ENCODE data around the gene PRIM1. TPM values are rescaled to one million over a fixed set of nuclear protein-coding genes. Genes with fewer than 3 reads are reported as not detected.
A peak's percentile ranks its signal among the peaks of the same experiment; 100 is the strongest.

The PRIM1 gene
- total and polyA plus RNA-seq, 2 of the 4 experiments (the other 2 are of a cell fraction): 8.6 to 12.0 TPM

DNA sequence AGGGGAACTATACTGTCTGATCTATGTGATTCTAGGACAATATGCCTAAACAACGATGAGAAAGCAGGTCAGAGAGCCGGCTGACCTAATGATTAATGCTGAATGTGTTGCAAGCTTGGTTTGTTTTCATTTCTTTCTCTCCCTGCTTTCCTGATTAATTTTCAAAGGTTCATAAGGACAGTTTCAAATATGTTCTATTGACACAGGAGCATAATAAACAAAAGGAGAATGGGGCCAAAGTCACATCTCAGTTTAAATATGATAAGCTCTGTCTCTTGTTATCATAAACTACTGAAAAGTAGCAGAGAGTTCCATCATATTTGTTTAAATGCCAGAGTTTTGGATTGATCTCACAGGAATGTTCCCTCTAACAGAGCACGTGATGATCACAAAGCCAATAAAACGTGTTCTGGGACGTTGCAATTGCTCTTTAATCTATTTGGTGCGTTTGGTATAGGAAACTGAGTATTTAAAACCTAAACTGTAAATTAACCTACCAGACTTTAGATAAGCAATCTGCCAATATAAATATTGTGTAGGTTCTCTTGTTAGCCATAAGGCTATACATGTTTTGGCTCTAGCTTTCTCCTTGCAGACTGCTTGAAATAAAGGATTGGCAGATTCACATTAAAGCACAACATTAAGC lies 7.3 kb upstream of the PRIM1 start:
- H3K36me3 ChIP-seq (ENCODE audit: control insufficient read depth, insufficient read depth, low read length): no peaks in the 10 kb centered on the region
- no peaks in the 10 kb centered on the region for H3K9me1 ChIP-seq (ENCODE audit: insufficient read depth, low read length)
- H2AK5ac ChIP-seq (ENCODE audit: low read depth, low read length): no peak overlapping the region
- peaks cover 7% of the 10 kb centered on the region; the same call in 1 of the 2 replicates for H3K9me3 ChIP-seq (ENCODE audit: control insufficient read depth, insufficient read depth, low read length)
- in situ Hi-C loops (cut with MboI; ENCODE audit: low sequenced_read_pairs) (loop anchor here (10.0 kb wide), 1 partner anchor 305 kb away; no protein-coding TSS in a partner anchor), dilution Hi-C loops (cut with HindIII; ENCODE audit: low sequenced_read_pairs, unreplicated experiment) (no loop called here), intact Hi-C loops (cut with micrococcal nuclease) (loop anchor here (2.0 to 5.0 kb wide), 2 partner anchors 241 to 303 kb away; no protein-coding TSS in a partner anchor)
- no peak overlapping the region for H2BK15ac ChIP-seq (ENCODE audit: low read depth, low read length)
- ATAC-seq (ENCODE audit: low read depth) (no peak), DNase-seq (no peak)
- no peaks in the 10 kb centered on the region; the same call in 1 of the 2 replicates for H3K4me1 ChIP-seq (ENCODE audit: control insufficient read depth, insufficient read depth, low read length)
- no peak overlapping the region for H2AK9ac ChIP-seq (replicated peaks; ENCODE audit: low read depth, low read length, poor library complexity)
- ChIA-PET CTCF (interaction anchor here (0.6 to 1.6 kb wide), 2 partner anchors 242 to 281 kb away, joined by 3 to 7 read pairs; no protein-coding TSS in a partner anchor), POLR2A (ENCODE audit: unreplicated experiment) (no interaction called here)
- H3K27ac ChIP-seq (ENCODE audit: insufficient read depth, low read length): no peak overlapping the region
- H3K4me3 ChIP-seq (ENCODE audit: insufficient read depth, low read depth, low read length): no peak overlapping the region
- no peak overlapping the region for H4K8ac ChIP-seq (ENCODE audit: low read depth in 2 of 2, low read length in 2 of 2)
- no CpG with 5 or more reads among the region's 6 CpGs for WGBS, 2 experiments (ENCODE audit: extremely low coverage in 2 of 2, insufficient read length in 1 of 2)
- no peak overlapping the region for H3K14ac ChIP-seq (replicated peaks; ENCODE audit: low read depth, low read length)
- TF ChIP-seq, protein P1, sequence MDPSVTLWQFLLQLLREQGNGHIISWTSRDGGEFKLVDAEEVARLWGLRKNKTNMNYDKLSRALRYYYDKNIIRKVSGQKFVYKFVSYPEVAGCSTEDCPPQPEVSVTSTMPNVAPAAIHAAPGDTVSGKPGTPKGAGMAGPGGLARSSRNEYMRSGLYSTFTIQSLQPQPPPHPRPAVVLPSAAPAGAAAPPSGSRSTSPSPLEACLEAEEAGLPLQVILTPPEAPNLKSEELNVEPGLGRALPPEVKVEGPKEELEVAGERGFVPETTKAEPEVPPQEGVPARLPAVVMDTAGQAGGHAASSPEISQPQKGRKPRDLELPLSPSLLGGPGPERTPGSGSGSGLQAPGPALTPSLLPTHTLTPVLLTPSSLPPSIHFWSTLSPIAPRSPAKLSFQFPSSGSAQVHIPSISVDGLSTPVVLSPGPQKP (IDR thresholded peaks at IDR 0.05; ENCODE audit: borderline replicate concordance, low read depth, low read length): no peak
- 0 out of 2 replicates have a peak, but pooled peaks have one; percentile 17 for TF ChIP-seq CEBPB (IDR thresholded peaks at IDR 0.05; ENCODE audit: low read depth, low read length)
- peak; percentile 62; the same call in 1 of the 2 replicates for TF ChIP-seq USF2 (IDR thresholded peaks at IDR 0.05; ENCODE audit: low read depth, low read length)
- no peak overlapping the region for H2AFZ ChIP-seq (replicated peaks; ENCODE audit: low read length, poor library complexity)
- no peak overlapping the region for H4K91ac ChIP-seq (ENCODE audit: insufficient read depth, low read depth, low read length)
- no peaks in the 10 kb centered on the region for H4K20me1 ChIP-seq (ENCODE audit: insufficient read depth, low read length)
- H4K5ac ChIP-seq (ENCODE audit: low read depth, low read length): no peak overlapping the region
- H3K27me3 ChIP-seq (ENCODE audit: control insufficient read depth, insufficient read depth, low read length): no peaks in the 10 kb centered on the region
- no peak overlapping the region for H3K18ac ChIP-seq (ENCODE audit: low read depth, low read length)
- peaks cover 0 to 3% of the 10 kb centered on the region in 2 experiments; a peak in 1 of 4 replicates for H3K79me1 ChIP-seq (ENCODE audit: low read depth in 1 of 2, low read length in 2 of 2)
- H3K4ac ChIP-seq (ENCODE audit: low read depth, low read length): no peak overlapping the region
- H2BK120ac ChIP-seq (ENCODE audit: low read depth, low read length): no peak overlapping the region
- no peak overlapping the region for H2BK20ac ChIP-seq (ENCODE audit: low read depth, low read length)
- H3K23ac ChIP-seq (ENCODE audit: low read depth, low read length): no peak overlapping the region
- H3K4me2 ChIP-seq (ENCODE audit: low read depth, low read length): no peak overlapping the region
- H3K9ac ChIP-seq (ENCODE audit: low read depth, low read length): no peak overlapping the region
- no peak overlapping the region for H3K56ac ChIP-seq (ENCODE audit: extremely low read depth, insufficient read depth, low read length)
- BruUV-seq (replicated peaks): no TSS peak
- no peak overlapping the region for H2BK5ac ChIP-seq (ENCODE audit: low read depth, low read length, poor library complexity, severe bottlenecking)

Measured in IMR-90 (cell line).